GM18502 (cell line): ENCODE data around the gene ASB18.
"Not testable (repeated sequence)": the region's sequence is repeated elsewhere in the genome, so short reads cannot be mapped to it uniquely, and the experiment has no call there.

Experiments
- ATAC-seq: cut with Tn5 transposase; IDR thresholded peaks from one replicate; pipeline ENCODE4 v1.9.1; 2021; ENCODE audit warnings: mild to moderate bottlenecking; ENCODE audit not compliant: unreplicated experiment, poor library complexity

Gene ASB18

DNA sequence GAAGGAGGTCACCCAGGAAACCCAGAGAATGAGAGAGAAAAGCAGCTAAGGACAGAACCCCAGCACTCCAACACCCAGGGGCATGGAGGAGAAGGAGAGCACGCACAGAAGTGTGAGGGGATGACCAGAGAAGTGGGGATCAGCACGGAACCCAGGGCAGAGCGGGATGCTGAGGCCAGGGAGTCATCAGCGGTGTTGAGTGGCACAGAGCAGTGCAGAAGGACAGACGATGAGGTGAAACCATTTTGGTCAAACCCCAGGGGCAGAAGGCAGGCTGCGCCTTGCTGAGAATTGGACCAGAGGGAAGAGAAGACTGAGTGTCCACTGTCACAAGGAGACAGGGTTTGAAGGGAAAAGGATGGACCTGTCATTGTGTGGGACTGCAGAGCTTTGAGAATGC, 23.4 kb upstream of the ASB18 start:
- no peak for ATAC-seq

DNA sequence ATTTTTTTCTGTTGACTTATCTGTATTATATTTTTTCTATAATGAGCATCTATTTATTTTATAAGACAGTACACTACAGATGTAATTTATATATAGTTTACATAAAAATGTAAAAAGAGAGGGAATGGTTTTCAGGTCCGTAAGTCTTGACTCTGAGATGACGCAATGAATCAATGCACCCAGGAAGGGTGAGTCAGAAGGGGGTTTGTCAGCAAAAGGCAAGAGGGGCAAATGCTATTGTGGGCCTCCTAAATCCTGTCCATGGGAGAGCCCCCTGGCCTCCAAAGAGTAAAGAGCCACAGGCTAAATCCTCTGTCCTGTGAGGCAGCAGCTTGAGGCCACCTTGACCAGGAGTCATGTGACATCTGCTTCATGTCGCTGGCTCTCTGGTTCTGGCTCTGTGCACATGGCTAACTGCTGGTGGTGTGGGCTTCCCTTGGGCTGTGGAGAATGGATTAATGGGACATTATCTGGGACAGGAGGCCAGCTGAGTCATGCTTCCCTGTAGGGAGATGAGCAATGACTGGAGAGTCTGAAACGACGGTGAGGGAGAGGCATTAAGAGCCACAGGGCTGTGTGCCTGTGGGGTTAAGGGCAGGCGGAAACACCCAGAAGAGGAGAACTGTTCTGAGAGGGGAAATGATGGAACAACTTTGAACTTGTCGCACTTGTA, 22.8 kb upstream of the ASB18 start:
- ATAC-seq = no peak

DNA sequence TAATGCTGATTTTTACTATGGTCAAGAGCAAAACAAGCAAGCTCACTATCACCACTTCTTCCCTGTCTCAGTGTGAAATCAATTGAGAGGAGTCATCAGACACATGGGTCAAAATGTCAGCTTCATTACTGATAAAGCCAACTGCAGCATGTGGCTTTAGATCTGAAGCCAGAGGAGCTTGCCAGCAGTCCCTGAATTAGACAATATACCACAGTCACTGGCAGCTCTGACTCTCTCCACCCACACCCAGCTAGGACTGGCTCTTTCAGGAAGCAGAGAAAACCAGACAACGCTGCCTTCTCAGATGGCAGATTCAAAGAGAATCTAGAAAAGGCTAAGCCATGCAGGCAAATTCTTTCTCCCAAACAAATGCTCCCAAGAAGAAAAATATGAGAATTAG, 20.0 kb upstream of the ASB18 start:
- no peak for ATAC-seq

DNA sequence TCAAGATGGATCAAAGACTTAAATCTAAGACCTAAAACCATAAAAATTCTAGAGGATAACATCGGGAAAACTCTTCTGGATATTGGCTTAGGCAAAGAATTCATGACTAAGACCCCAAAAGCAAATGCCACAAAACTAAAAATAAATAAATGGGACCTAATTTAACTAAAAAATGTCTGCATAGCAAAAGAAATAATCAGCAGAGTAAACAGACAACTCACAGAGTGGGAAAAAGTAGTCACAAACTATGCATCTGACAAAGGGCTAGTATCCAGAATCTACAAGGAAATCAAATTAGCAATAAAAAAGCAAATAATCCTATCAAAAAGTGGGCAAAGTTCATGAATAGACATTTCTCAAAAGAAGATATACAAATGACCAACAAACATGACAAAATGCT, 18.2 kb upstream of the ASB18 start:
- no peak for ATAC-seq

DNA sequence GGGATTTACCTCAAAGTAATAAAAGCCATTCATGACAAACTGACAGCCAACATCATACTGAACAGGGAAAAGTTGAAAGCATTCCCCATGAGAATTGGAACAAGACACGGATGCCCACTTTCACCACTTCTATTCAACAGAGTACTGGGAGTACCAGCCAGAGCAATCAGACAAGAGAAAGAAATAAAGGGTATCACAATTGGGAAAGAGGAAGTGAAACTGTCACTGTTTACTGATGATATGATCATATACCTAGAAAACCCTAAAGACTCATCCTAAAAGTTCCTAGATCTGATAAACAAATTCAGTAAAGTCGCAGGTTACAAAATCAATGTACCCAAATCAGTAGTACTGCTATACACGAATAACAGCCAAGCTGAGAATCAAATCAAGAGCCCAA, 17.2 kb upstream of the ASB18 start:
- ATAC-seq = no peak

DNA sequence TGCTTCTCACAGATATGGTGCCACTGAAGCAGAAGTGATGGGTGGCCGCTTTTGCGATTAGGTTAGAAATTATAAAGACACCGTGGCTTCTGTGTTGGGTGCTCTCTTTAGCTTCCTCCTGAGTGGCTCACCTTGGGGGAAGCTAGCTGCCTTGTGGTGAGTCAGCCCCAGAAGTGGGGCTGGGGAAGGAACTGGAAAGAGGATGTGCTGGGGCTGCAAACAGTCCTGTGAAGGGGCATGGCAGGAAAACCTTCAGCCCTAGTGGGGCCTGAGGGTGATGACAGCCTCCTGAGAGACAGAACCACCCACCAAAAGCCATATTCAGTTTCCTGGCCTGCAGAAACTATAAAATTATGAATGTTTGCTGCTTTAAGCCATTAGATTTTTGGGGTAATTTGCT, 8.9 kb upstream of the ASB18 start:
- ATAC-seq = no peak

DNA sequence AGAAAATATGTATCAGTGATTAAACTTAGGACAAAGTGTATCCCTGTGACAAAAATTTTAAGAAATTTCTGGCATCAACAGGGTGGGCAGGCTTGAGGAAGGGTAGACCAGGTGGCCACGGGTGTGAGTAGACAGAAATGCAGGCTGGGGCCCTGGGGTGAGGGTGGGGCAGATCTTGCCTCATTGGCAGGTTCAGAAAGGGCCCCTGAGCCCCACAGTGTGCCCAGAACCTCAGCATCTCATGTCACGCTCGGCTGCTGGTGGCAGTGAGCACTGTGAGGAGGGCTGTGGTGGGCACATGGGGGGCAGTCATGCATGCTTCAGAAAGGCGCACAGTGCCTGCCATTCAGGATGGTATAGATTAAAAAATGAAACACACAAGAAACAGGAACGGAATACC, 7.6 kb upstream of the ASB18 start:
- no peak for ATAC-seq

DNA sequence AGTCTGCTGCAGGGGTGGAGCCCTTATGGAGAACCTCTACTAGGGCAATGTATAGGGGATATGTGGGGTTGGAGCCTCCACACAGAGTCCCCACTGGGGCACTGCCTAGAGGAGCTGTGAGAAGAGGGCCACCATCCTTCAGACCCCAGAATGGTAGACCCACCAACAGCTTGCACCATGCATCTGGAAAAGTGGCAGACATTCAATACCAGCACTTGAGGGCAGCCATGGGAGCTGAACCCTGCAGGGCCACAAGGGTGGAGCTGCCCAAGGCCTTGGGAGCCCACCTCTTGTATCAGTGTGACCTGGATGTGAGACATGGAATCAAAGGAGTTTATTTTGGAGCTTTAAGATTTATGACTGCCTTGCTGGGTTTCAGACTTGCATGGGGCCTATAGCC, 5.7 kb upstream of the ASB18 start:
- not testable (repeated sequence) for ATAC-seq

DNA sequence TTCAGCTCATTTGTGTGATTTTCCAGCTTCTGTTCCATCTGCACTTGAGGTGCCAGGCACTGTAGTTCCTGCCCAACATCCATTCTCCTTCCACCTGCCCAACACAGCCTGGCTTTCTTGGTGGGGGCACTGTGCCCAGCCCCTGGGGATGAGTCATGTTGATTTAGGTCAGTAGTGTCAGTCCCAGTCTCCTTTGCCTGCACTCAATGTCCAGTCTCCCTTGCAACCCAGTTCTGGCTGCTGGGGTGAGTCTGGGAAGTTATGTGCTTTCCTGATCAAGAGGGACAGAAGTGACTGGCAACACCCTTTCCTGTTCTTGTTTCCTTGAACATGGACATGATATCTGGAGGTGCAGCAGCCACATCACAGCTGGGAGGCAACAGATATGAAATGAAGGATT, 1.5 kb upstream of the ASB18 start:
- no peak for ATAC-seq

DNA sequence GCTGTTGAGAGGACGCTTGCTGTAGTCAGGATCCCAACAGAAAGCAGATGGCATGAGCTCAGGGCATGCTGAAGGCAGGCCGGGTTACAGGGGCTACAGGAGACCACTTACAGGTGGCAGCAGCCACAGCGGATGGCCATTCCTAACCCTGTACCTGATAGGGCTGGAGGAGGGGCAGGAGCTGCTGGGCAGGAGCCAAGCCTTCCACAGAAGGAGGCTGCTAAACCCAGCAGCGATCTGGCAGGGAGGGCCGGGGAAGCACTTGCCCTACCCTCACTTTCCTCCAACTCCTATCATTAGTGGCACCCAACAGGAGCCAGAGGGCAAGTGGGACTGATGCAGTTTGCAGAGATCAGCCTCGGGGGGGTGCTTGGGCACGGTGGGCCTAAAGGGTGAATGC, 2.0 kb downstream of the ASB18 start:
- ATAC-seq = no peak

DNA sequence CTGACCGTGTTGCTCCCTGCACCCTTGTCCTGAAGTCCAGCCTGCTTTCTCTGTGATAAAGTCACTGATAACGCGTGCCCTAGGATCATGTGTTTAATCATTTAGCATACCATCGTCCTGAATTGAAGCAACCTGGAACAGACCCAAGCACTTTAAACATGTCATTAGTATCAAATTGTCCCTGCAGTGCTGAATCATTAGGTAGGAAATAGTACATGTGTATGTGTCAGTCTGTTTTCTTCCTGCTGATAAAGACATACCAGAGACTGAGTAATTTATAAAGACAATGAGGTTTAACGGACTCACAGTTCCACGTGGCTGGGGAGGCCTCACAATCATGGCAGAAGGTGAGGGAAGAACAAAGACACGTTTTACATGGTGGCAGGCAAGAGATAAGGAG, 2.8 kb downstream of the ASB18 start:
- no peak for ATAC-seq

DNA sequence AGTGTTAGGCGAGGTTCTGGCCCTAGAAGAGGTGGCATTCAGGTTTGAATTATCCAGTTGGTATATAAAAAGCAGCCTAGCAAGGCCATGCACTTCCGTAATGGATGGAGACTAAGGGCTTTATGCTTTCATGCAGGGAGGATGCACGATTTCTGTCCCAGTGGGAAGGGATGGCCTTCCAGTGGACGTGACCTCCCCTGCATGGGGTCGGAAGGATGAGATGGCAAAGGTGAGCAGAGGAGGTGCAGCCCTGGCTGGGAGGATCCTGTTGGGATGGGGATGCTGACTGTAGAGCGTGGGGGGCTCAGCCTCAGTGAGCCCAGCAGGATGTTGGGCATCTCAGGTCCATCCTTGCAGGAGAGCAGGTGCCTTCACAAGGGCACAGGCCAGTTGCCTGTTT, 4.8 kb downstream of the ASB18 start:
- no peak for ATAC-seq

DNA sequence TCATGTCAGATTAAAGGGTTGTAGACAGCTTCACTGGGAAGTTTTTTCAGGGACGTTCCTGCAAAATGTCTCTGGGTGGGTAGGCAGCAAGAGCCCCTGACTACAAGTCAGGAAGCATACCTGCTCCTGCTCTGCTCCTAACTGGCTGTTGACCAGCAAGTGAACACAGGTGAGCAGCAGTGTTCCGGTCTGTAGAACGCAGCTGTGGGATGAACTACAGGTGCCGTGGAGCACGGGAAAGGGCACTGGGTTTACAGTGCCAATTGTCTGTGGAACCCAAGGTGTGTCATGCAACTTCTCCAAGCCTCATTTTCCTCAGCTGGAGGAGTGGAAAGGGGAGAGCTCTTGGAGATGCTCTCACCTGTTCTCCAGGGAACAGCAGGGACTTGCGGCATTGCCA, 6.6 kb downstream of the ASB18 start:
- ATAC-seq = no peak

DNA sequence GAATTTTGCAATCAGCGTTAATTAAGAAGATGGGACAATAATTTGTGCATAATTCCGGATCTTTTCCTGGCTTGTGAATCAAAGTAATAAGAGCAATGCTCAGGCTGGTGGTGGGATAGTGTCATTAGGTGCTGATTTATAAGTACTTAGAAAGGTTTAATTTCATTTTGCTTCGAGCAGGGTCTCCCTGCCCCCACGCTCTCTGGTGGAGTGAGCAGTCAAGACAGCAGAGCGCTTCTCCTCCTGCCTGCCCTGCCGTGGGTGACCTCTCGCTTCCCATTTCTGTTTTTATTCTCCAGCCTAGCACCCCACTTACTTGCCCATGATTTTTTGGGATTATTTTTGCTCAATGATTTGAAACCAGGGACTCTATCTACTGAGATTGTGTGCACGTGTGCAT, 7.1 kb downstream of the ASB18 start:
- no peak for ATAC-seq

DNA sequence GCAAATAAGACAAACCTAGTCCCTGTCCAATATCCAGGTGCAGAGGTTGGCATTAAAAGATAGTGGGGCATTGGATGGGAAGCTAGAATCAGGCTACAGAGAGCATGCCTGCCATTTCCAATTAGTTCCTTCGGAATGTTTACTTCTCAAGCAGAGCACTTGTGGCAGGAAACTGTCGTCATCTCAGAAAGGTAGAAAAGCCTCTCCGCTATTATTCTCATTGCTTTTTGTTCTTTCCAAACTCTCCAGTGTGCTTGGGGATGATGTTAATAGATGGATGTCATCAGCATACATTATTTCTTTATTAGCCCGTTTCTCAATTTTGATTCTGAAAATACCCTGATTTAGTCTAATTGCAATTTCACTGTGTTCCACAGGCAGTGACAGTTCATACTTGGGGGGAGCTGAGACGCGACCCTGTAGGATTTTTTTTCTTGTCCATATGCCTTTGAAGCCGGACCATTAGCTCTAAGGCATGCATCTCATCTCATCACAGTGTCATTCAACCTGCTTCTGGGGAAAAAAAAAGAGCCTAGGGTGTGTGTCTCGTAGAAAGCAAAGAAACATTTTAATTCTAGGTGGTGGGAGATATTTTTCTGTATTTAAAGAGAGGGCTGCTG, 7.7 kb downstream of the ASB18 start:
- ATAC-seq = no peak

DNA sequence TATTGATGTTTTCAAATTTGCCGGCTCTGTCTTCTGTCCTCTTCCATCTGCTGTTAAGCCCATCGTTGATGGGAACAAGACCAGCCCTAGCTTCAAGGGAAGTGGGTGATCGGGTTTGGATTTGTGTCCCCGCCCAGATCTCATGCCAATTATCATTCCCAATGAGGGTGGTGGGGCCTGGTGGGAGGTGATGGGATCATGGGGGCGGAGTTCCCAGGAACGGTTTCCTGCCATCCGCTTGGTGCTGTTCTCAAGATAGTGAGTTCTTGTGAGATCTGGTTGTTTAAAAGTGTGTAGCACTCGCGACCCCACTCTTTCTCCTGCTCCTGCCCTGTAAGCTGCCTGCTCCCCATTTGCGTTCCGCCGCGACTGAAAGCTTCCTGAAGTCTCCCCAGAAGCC, 9.5 kb downstream of the ASB18 start:
- ATAC-seq = no peak

DNA sequence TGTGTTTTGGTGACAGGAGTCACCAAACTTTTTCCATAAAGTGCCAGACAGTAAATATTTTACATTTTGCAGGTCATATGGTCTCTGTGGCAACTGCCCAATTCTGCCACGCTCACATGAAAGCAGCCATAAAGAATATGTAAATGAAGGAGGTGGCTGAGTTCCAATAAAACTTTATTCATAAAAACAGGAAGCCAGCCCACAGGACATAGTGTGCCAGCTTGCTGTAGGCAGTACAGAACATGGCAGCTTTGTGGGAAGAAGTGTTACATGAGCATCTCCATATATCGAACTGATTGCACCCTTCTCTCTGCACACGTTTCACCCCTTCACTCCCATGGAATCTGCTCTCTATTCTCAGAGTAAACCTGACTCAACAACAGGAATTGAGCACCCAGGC, 10.2 kb downstream of the ASB18 start:
- no peak for ATAC-seq

DNA sequence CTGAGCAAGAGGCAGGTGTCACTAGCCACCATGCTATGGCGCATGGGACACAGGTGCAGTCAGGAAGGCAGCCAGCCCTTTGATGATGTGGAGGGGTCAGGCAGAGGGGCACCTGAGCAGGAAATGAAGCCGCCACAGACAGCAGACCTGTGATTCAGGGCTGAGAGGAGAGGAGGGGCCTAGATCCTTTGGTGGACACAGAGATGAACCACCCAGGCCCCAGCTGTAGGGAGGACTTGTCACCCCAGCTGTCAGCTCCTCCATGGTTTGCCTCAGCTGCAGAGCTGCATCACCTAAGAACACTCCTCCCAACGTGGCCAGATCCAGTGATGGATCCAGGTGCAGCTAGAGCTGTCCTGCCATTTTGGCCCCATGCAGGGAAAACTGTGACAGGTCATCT, 11.6 kb downstream of the ASB18 start:
- ATAC-seq = no peak

DNA sequence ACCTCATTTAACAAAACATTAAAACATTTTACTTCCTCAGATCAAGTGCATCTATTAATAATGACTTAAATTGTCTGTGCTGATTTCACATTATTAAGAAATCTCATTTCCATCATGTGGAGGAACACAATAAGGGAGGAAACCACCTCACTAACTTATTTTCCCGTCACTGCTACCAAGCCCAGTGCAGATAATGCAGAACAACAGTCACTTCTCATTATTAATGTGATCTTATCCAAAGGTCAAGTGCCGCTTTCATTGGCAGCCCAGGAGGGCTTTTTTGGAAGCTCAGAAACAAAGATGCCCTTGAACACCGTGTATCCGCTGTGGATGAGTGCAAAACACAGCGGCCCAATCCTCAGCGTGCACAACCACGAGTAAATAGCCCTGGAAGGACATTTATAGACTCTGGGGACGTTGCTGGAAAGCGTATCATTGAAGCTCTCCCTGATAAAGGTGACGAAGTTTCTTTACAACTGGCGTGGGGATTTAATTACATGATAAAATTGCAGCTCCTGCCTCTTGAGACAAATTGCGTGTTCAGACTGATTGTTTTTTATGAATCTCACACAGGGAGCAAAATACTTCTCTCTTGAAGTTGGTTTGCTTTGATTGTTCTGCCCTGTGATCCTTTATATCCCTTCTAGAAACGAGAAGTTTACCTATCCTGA, 13.2 kb downstream of the ASB18 start:
- no peak for ATAC-seq

DNA sequence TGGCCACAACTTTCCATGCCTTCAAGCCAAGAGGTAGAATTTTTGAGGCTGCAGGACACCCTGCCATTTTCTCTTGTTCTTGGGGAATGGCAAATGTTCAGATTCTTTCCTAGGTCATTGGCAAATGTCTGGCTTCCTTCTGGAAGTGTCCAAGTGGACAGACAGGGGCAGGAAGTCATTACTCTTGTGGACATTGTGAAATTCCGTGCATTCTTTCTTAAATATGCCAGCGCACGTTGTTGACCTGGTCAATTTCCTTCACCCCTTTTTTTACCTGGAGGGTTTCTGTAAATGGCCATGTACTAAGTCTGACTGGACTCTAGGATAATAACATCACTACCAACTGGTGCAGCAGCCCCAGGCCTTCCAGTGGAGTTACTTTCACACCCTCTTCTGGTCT, 13.9 kb downstream of the ASB18 start:
- no peak for ATAC-seq

DNA sequence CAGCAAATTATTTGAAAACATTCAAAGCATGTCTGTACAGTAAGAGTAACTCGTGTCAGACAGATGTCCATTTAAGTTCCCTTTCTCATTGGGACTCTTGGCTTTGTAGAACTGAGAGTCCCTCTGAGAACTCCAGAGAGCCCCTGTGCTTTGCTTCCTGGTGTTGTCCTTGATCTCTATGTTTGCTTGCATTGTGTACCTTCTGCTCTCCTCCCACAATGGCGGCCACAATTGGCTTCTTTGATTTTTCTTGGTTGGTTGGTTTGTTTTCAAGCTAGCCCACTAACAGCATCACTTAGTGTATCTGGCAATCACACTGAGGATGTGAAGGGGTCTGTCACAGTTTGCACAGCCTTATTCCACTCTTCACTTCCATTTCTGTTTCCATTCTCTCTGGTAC, 15.1 kb downstream of the ASB18 start:
- ATAC-seq = no peak

DNA sequence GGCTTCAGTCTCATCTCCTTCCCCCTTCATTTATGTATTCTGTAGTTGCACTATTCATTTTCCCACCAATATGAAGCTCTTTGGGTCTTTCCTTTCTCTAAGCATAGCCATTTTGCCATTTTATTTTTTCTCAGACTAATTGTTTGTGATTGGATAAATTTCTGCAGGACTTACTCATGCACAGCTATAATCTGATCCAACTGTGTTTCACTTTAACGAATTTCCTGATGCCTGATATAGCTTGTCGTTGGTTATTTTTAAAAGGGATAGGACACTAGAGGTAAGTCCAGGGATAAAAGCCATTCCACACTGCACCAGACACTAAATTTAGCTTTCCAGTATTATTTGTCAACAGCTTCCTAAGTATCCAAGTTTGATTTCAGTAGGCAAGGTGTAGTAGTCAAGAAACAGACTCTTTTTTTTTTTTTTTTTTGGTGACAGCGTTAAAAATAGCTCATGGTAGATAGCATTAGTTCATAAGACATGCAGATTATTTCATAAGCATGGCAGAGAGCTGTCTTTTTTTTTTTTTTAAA, 17.4 kb downstream of the ASB18 start:
- ATAC-seq = no peak
